HG03565 (cell line): ENCODE measurements around the gene CDCA4.

Experiments used
- ATAC-seq: cut with Tn5 transposase; IDR thresholded peaks from one replicate; pipeline ENCODE4 v1.9.1; 2021; ENCODE audit warnings: mild to moderate bottlenecking, moderate library complexity; ENCODE audit not compliant: unreplicated experiment

The CDCA4 gene

DNA sequence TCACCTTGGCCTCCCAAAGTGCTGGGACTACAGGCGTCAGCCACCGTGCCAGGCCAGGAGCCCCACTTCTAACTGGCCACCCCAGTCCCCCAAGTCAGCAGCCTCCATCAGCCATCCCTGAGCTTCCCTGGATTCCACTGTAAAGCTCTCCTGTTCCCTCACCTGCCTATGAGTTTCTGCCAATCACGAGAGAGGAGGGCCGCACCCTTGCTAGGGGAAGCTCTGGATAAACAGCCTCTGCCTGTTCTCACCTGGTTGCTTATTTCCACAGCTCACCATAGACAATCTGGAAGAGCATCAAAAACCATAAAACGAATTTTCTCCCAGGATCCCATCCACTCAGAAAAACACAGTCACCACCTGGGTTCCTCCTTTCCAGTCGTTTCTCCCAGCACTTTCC lies 5.0 kb downstream of the CDCA4 start:
- ATAC-seq, result no peak

DNA sequence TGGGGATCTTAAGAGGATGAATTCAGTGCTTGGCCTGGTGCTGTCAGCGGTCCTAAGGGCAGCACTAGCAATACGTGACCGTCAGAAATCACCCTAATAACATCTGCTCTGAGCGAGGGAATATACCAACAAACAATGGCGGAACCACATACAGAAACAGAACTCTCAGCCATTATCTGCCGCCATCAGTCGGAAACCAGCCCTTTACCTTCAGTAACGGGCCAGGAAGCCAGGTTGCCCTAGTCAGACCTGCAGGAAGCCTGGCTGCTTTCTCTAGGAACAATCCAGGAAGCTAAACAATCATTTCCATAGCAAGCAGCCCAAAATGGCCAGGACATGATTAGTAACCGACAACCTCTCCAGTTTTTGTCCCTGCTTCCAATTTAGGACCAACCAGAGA lies 5.6 kb downstream of the CDCA4 start:
- ATAC-seq, result no peak

DNA sequence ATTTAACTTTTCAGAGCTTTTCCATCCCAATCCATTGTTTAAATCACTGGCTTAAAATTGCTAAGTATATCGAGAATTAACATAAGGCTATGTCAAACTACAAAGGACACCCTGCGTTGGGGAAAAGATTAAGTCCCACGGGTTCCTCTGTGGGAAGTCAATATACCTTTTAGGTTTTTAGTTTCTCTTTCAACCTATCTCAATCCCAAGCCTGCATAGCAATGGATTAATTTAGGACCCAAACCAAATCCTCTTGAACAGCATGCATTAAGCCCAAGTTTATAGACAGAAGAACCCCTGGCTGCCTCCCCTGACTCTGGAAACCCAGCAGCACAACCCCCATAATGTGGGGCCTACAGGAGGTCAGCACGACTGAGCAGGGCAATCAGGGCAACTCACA lies 6.3 kb downstream of the CDCA4 start:
- ATAC-seq, result no peak

DNA sequence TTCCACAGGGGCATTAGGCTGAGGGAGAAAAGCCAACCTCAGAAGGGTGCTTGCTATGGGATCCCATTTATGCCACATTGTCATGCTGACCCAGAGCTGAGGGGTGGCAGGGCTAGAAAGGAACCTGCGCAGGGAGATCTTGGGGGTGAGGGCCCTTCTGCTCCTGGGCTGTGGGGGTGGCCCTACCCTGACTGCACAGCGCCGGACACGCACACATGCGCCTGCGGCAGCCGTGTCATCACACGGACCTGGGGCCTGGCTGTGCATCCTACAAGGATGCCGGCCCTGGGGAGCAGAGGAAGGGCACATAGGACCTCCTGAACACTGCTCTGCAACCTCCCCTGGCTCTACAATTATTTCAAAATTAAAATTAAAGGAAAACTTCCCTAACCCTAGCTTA lies 6.9 kb downstream of the CDCA4 start:
- no peak for ATAC-seq

DNA sequence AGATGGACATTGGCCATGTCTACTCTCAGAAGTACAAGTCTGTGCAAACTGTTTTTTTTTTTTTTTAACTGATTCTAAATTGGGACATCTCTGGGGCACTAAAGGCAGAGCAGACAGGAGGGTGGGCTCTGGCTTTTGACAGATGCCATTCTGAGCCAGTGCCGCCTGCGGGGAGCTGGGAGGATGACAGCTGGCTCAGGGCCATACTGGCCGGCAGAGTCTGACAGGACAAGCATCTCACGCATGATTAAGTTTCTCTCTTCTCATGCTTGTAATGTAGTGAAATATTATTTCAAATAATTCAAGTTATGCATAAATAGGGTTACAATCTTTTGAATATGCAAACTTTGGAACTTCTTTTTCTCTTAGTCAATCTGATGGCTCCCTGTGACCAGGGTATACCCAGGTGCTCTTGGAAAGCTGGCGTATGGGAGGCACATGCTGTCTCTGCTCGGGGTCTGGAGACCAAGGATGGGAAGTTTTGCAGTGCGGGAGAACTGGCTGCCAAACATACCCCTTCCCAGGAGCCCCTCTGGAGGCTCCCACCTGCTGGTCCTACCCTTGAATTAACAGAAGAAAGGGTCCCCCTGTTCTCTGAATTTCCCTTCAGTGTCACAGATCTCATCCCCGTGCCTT lies 7.6 kb downstream of the CDCA4 start:
- ATAC-seq, result no peak

DNA sequence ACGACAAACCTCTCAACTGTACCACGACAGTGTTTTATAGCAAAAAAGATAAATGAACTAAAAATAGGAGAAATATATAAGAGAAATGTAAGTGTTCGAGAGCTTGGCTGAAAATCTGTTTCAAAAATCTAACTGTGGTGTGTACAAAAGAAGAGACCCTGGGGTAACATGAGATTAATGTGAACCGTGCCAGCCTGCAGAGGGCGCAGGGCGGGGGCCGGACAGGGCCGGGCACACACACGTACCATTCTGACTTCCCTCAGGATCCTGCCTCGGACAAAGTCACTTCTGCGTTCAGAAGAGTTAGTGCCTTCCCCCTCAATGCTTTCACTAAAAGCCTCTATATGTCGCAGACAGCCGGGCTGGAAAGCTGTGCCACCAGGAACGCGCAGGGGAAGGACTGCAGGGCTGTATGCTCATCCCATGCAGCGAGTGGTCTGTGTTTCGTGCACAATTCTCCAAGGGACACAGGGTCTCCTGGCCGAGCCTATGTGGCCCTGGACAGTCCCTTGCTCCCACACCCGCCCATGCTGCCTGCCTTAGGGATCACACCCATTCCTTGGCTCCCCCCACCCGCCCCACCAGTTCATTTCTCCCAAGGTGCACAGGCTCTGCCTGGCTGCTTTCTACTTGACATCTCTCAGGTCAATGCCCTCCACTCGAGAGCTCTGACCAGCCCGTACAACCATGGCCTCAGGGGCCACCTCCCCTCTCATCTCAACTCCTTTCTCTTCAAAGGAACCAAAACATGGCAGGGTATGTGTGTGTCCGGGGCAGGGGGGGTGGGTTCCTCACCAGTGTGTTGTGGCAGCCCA lies 8.5 kb downstream of the CDCA4 start:
- no peak for ATAC-seq

- no peak for ATAC-seq
Measured at GRCh38 chr14:105011312-105011990, 9.4 kb downstream of the CDCA4 start.

DNA sequence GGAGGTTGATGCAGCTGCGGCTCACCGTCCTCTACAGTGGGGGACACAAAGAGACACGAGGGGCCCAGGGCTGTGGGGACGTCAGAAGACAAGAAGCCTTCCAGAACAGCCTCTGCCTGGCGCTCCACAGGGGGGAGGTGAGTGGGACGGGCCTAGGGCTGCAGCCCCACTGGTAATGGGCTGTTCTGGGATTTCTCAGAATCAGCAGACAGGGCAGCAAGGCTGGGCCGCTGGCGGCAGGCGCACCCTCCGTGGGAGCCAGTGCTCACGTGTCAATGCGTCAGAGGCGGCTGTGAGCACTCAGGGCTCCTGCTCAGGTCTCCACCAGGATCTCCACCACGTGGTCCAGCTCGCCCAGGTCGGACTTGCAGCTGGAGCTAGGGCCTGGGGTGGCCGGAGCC lies 10.0 kb downstream of the CDCA4 start:
- no peak for ATAC-seq

GRCh38 chr14:105010106-105010505 lies 10.8 kb downstream of the CDCA4 start:
- no peak for ATAC-seq

- ATAC-seq, result no peak
Measured at GRCh38 chr14:105007593-105008264, 13.2 kb downstream of the CDCA4 start.

GRCh38 chr14:105006831-105007592 lies 13.9 kb downstream of the CDCA4 start:
- no peak for ATAC-seq

DNA sequence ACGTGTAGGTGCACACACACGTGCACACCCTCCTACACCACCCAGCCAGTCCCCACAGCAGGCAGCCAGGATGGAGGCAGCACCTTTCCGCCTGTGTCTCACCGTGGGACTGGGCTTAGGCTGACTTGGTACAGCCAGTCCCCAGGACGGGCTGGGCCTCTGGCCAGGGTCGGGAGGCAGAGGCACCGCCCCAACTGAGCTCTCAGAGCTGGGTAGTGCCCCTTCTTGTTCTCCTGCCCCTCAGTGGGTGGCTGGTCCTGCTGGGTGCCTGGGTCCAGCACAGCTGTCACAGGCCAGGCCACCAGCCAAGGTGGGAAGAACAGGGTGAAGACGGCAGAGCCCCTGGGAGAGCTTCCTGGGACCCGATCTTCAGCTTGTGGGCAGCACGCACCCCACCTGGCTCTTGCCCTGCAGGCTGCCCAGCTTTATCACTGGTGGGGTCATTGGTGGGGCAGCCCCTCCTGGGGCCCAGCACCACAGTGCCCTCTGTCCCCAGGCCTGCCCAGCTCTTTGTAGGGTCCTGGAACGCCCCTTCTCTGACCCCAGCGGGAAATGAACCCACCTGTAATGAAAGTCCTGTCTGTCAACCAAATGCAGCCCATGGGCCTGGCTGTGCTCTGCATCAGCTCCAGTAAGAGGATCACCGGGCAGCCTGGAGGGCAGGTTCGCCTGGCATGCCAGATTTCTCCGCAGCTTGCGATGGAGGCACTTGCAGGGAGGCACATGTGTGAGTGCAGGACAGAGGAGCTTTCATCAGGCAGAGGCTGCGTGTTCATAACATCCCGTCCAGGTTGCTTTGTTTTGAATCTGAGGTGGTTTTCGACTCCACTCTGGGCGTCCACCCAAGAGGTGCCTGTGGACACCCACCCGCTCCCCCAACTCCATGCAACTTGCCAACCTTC lies 14.7 kb downstream of the CDCA4 start:
- ATAC-seq, result no peak

- ATAC-seq, result no peak
Measured at GRCh38 chr14:105005329-105005928, 15.5 kb downstream of the CDCA4 start.

- no peak for ATAC-seq
Measured at GRCh38 chr14:104999361-104999760, 21.5 kb downstream of the CDCA4 start.

GRCh38 chr14:104998801-104999200 lies 22.1 kb downstream of the CDCA4 start:
- ATAC-seq, result no peak

DNA sequence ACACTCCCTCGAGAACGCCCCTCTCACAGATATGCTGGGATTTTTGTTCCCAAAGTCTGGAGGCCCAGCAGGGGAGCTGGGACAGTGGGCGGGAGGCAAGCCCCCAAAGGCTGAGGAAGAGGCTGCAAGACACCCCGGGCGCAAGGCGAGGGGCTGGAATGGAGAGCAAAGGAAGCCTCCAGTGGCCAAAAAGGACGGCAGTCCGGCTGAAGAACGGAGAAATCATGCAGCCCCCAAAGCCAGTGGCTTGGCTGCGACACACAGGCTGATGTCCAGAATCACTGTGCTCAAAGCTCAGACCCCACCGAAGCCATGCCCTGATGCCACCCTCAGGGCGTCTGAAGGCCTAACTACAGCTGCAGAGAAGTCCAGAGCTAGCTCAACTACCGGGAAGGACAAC lies 24.4 kb downstream of the CDCA4 start:
- ATAC-seq, result no peak

- ATAC-seq, result no peak
Measured at GRCh38 chr14:104996032-104996431, 24.9 kb downstream of the CDCA4 start.

- ATAC-seq, result no peak
Measured at GRCh38 chr14:104994978-104995377, 25.9 kb downstream of the CDCA4 start.
